Measurements from ENCODE around the gene ABCC10.
"Not testable (repeated sequence)": the region's sequence is repeated elsewhere in the genome, so short reads cannot be mapped to it uniquely, and the experiment has no call there.

Gene ABCC10

GRCh38 chr6:43402820-43403219, 24.5 kb upstream of the ABCC10 start:
- Histone ChIP-seq H3K27me3 (peaks cover 89% of the 10 kb centered on the region), H3K9me3 (no peaks in the 10 kb centered on the region), H3K36me3 (no peaks in the 10 kb centered on the region), H3K4me1 (ENCODE audit: control insufficient read depth in 1 of 2, insufficient read depth in 1 of 2, low read depth in 1 of 2, low read length in 1 of 2) (no peaks in the 10 kb centered on the region), H3K27ac (no peak overlapping the region), H3K4me3 (ENCODE audit: low read depth in 1 of 2, low read length in 1 of 2) (no peak overlapping the region)
- no peak for TF ChIP-seq CTCF (IDR thresholded peaks at IDR 0.05)

- Histone ChIP-seq H3K36me3 (no peaks in the 10 kb centered on the region), H3K9me3 (no peaks in the 10 kb centered on the region), H3K27ac (no peak overlapping the region), H3K4me1 (ENCODE audit: control insufficient read depth in 1 of 2, insufficient read depth in 1 of 2, low read depth in 1 of 2, low read length in 1 of 2) (no peaks in the 10 kb centered on the region), H3K4me3 (ENCODE audit: low read depth in 1 of 2, low read length in 1 of 2) (no peak overlapping the region), H3K27me3 (peaks cover 90% of the 10 kb centered on the region)
- TF ChIP-seq CTCF (IDR thresholded peaks at IDR 0.05): no peak
Measured at GRCh38 chr6:43405354-43405753, 22.0 kb upstream of the ABCC10 start.

GRCh38 chr6:43407296-43407695, 20.0 kb upstream of the ABCC10 start:
- TF ChIP-seq CTCF (IDR thresholded peaks at IDR 0.05): no peak
- H3K27ac ChIP-seq: no peak overlapping the region
- H3K4me1 ChIP-seq (ENCODE audit: control insufficient read depth in 1 of 2, insufficient read depth in 1 of 2, low read depth in 1 of 2, low read length in 1 of 2): no peaks in the 10 kb centered on the region
- no peak overlapping the region for H3K4me3 ChIP-seq (ENCODE audit: low read depth in 1 of 2, low read length in 1 of 2)
- H3K27me3 ChIP-seq: peaks cover 81% of the 10 kb centered on the region
- H3K9me3 ChIP-seq: no peaks in the 10 kb centered on the region
- no peaks in the 10 kb centered on the region for H3K36me3 ChIP-seq

- H3K9me3 ChIP-seq: no peaks in the 10 kb centered on the region
- H3K36me3 ChIP-seq: no peaks in the 10 kb centered on the region
- H3K27me3 ChIP-seq: peaks cover 71% of the 10 kb centered on the region
- no peak overlapping the region for H3K4me3 ChIP-seq (ENCODE audit: low read depth in 1 of 2, low read length in 1 of 2)
- no peak overlapping the region for H3K27ac ChIP-seq
- no peaks in the 10 kb centered on the region for H3K4me1 ChIP-seq (ENCODE audit: control insufficient read depth in 1 of 2, insufficient read depth in 1 of 2, low read depth in 1 of 2, low read length in 1 of 2)
- no peak for TF ChIP-seq CTCF (IDR thresholded peaks at IDR 0.05)
Measured at GRCh38 chr6:43408259-43408658, 19.1 kb upstream of the ABCC10 start.

GRCh38 chr6:43410776-43411175, 16.6 kb upstream of the ABCC10 start:
- H3K4me1 ChIP-seq (ENCODE audit: control insufficient read depth in 1 of 2, insufficient read depth in 1 of 2, low read depth in 1 of 2, low read length in 1 of 2); H3K27ac ChIP-seq; H3K9me3 ChIP-seq; H3K4me3 ChIP-seq (ENCODE audit: low read depth in 1 of 2, low read length in 1 of 2); H3K36me3 ChIP-seq: not testable (repeated sequence)
- peaks cover 61% of the 10 kb centered on the region for H3K27me3 ChIP-seq

GRCh38 chr6:43412541-43412940, 14.8 kb upstream of the ABCC10 start:
- Histone ChIP-seq H3K4me3 (ENCODE audit: low read depth in 1 of 2, low read length in 1 of 2) (no peak overlapping the region), H3K27me3 (peaks cover 61% of the 10 kb centered on the region), H3K36me3 (no peaks in the 10 kb centered on the region), H3K9me3 (no peaks in the 10 kb centered on the region), H3K27ac (no peak overlapping the region), H3K4me1 (ENCODE audit: control insufficient read depth in 1 of 2, insufficient read depth in 1 of 2, low read depth in 1 of 2, low read length in 1 of 2) (no peaks in the 10 kb centered on the region)
- no peak for TF ChIP-seq CTCF (IDR thresholded peaks at IDR 0.05)

Data from neutrophil (primary cell).